ENCODE results near the gene RHOD.

The RHOD gene

GRCh38 chr11:67059671-67060070 lies 3.0 kb downstream of the RHOD start:
- FAIRE-seq (no peak), DNase-seq (ENCODE audit: low spot score) (no peak)

GRCh38 chr11:67060111-67060522 lies 3.5 kb downstream of the RHOD start:
- FAIRE-seq: no peak
- DNase-seq (ENCODE audit: low spot score): peak; percentile 30

GRCh38 chr11:67062526-67063373 lies 6.1 kb downstream of the RHOD start:
- FAIRE-seq: no peak
- DNase-seq (ENCODE audit: low spot score): peak; percentile 20

GRCh38 chr11:67066333-67066709 lies 9.7 kb downstream of the RHOD start:
- DNase-seq (ENCODE audit: low spot score): no peak
- FAIRE-seq: no peak

- peak; percentile 16 for DNase-seq (ENCODE audit: low spot score)
- no peak for FAIRE-seq
These were observed 15.0 kb downstream of the RHOD start for GRCh38 chr11:67071420-67072284.

- FAIRE-seq: no peak
These were observed 15.6 kb downstream of the RHOD start for GRCh38 chr11:67072295-67072694.

GRCh38 chr11:67073908-67074307 lies 17.3 kb downstream of the RHOD start:
- FAIRE-seq: no peak
- DNase-seq (ENCODE audit: low spot score): no peak

More at GRCh38 chr11:67072295-67072694, 15.6 kb downstream of the RHOD start:
- DNase-seq (ENCODE audit: low spot score): no peak

GRCh38 chr11:67076202-67076601 lies 19.6 kb downstream of the RHOD start:
- DNase-seq (ENCODE audit: low spot score): no peak
- FAIRE-seq: no peak

- FAIRE-seq: no peak
- no peak for DNase-seq (ENCODE audit: low spot score)
These were observed 22.5 kb downstream of the RHOD start for GRCh38 chr11:67079065-67079705.

- FAIRE-seq: no peak
- DNase-seq (ENCODE audit: low spot score): no peak
These were observed 25.6 kb downstream of the RHOD start for GRCh38 chr11:67082071-67082791.

- no peak for FAIRE-seq
These were observed 27.2 kb downstream of the RHOD start for GRCh38 chr11:67083786-67084366.

GRCh38 chr11:67085617-67086016 lies 29.0 kb downstream of the RHOD start:
- DNase-seq (ENCODE audit: low spot score) (no peak), FAIRE-seq (no peak)

More at GRCh38 chr11:67083786-67084366, 27.2 kb downstream of the RHOD start:
- DNase-seq (ENCODE audit: low spot score): no peak

- DNase-seq (ENCODE audit: low spot score) (no peak), FAIRE-seq (no peak)
These were observed 34.1 kb downstream of the RHOD start for GRCh38 chr11:67090717-67091116.

GRCh38 chr11:67095214-67095507 lies 38.5 kb downstream of the RHOD start:
- no peak for DNase-seq (ENCODE audit: low spot score)
- FAIRE-seq: no peak

- DNase-seq (ENCODE audit: low spot score): no peak
- no peak for FAIRE-seq
These were observed 42.3 kb downstream of the RHOD start for GRCh38 chr11:67098799-67099429.

GRCh38 chr11:67099831-67100324 lies 43.2 kb downstream of the RHOD start:
- FAIRE-seq: no peak
- no peak for DNase-seq (ENCODE audit: low spot score)

- FAIRE-seq (no peak), DNase-seq (ENCODE audit: low spot score) (no peak)
These were observed 46.0 kb downstream of the RHOD start for GRCh38 chr11:67102664-67103063.

- no peak for FAIRE-seq
These were observed 49.3 kb downstream of the RHOD start for GRCh38 chr11:67105964-67106363.

GRCh38 chr11:67111261-67111660 lies 54.6 kb downstream of the RHOD start:
- DNase-seq (ENCODE audit: low spot score): no peak

More at GRCh38 chr11:67105964-67106363, 49.3 kb downstream of the RHOD start:
- DNase-seq (ENCODE audit: low spot score): no peak

GRCh38 chr11:67113231-67113721 lies 56.6 kb downstream of the RHOD start:
- DNase-seq (ENCODE audit: low spot score): no peak
- no peak for FAIRE-seq

More at GRCh38 chr11:67111261-67111660, 54.6 kb downstream of the RHOD start:
- no peak for FAIRE-seq
